Measurements from ENCODE around the gene SEPTIN10.
"Not testable (repeated sequence)": the region's sequence is repeated elsewhere in the genome, so short reads cannot be mapped to it uniquely, and the experiment has no call there.

SEPTIN10 gene

GRCh38 chr2:109645412-109646184 is 31.8 kb upstream of the SEPTIN10 start:
- H3K27ac ChIP-seq (ENCODE audit: low read length), result no peak overlapping the region
- H3K36me3 ChIP-seq (ENCODE audit: control insufficient read depth, low read depth, low read length), result no peaks in the 10 kb centered on the region
- no peak overlapping the region for H3K4me3 ChIP-seq (ENCODE audit: low read length)
- peaks cover 14% of the 10 kb centered on the region for H3K4me1 ChIP-seq (ENCODE audit: control insufficient read depth, low read depth, low read length)
- no peaks in the 10 kb centered on the region for H3K27me3 ChIP-seq (ENCODE audit: control insufficient read depth, insufficient read depth, low read length)
- H3K9ac ChIP-seq (ENCODE audit: low read length), result no peak overlapping the region
- H3K9me3 ChIP-seq (ENCODE audit: control insufficient read depth, low read depth, low read length), result no peaks in the 10 kb centered on the region

GRCh38 chr2:109644571-109645275 is 31.0 kb upstream of the SEPTIN10 start:
- Histone ChIP-seq H3K36me3 (ENCODE audit: control insufficient read depth, low read depth, low read length) (no peaks in the 10 kb centered on the region), H3K4me1 (ENCODE audit: control insufficient read depth, low read depth, low read length) (peaks cover 14% of the 10 kb centered on the region), H3K9ac (ENCODE audit: low read length) (no peak overlapping the region), H3K27me3 (ENCODE audit: control insufficient read depth, insufficient read depth, low read length) (no peaks in the 10 kb centered on the region), H3K4me3 (ENCODE audit: low read length) (no peak overlapping the region), H3K27ac (ENCODE audit: low read length) (no peak overlapping the region), H3K9me3 (ENCODE audit: control insufficient read depth, low read depth, low read length) (no peaks in the 10 kb centered on the region)

- H3K27ac ChIP-seq (ENCODE audit: low read length); H3K9ac ChIP-seq (ENCODE audit: low read length); H3K4me3 ChIP-seq (ENCODE audit: low read length); H3K36me3 ChIP-seq (ENCODE audit: control insufficient read depth, low read depth, low read length); H3K9me3 ChIP-seq (ENCODE audit: control insufficient read depth, low read depth, low read length); H3K27me3 ChIP-seq (ENCODE audit: control insufficient read depth, insufficient read depth, low read length); H3K4me1 ChIP-seq (ENCODE audit: control insufficient read depth, low read depth, low read length): not testable (repeated sequence)
Observed at GRCh38 chr2:109640000-109640399, 26.2 kb upstream of the SEPTIN10 start.

GRCh38 chr2:109638795-109639194 is 25.0 kb upstream of the SEPTIN10 start:
- H3K4me3 ChIP-seq (ENCODE audit: low read length), result no peak overlapping the region
- no peaks in the 10 kb centered on the region for H3K27me3 ChIP-seq (ENCODE audit: control insufficient read depth, insufficient read depth, low read length)
- no peaks in the 10 kb centered on the region for H3K9me3 ChIP-seq (ENCODE audit: control insufficient read depth, low read depth, low read length)
- no peaks in the 10 kb centered on the region for H3K4me1 ChIP-seq (ENCODE audit: control insufficient read depth, low read depth, low read length)
- no peak overlapping the region for H3K27ac ChIP-seq (ENCODE audit: low read length)
- no peaks in the 10 kb centered on the region for H3K36me3 ChIP-seq (ENCODE audit: control insufficient read depth, low read depth, low read length)
- H3K9ac ChIP-seq (ENCODE audit: low read length), result no peak overlapping the region

GRCh38 chr2:109637749-109638570 is 24.2 kb upstream of the SEPTIN10 start:
- H3K9ac ChIP-seq (ENCODE audit: low read length), result no peak overlapping the region
- H3K4me3 ChIP-seq (ENCODE audit: low read length), result no peak overlapping the region
- H3K27ac ChIP-seq (ENCODE audit: low read length), result no peak overlapping the region
- H3K9me3 ChIP-seq (ENCODE audit: control insufficient read depth, low read depth, low read length), result no peaks in the 10 kb centered on the region
- H3K36me3 ChIP-seq (ENCODE audit: control insufficient read depth, low read depth, low read length), result no peaks in the 10 kb centered on the region
- H3K4me1 ChIP-seq (ENCODE audit: control insufficient read depth, low read depth, low read length), result no peaks in the 10 kb centered on the region
- H3K27me3 ChIP-seq (ENCODE audit: control insufficient read depth, insufficient read depth, low read length), result no peaks in the 10 kb centered on the region

GRCh38 chr2:109636317-109636716 is 22.6 kb upstream of the SEPTIN10 start:
- H3K36me3 ChIP-seq (ENCODE audit: control insufficient read depth, low read depth, low read length), result no peaks in the 10 kb centered on the region

GRCh38 chr2:109635426-109636304 is 21.9 kb upstream of the SEPTIN10 start:
- no peaks in the 10 kb centered on the region for H3K4me1 ChIP-seq (ENCODE audit: control insufficient read depth, low read depth, low read length)
- no peak overlapping the region for H3K27ac ChIP-seq (ENCODE audit: low read length)
- no peaks in the 10 kb centered on the region for H3K27me3 ChIP-seq (ENCODE audit: control insufficient read depth, insufficient read depth, low read length)
- H3K9me3 ChIP-seq (ENCODE audit: control insufficient read depth, low read depth, low read length), result no peaks in the 10 kb centered on the region
- no peak overlapping the region for H3K9ac ChIP-seq (ENCODE audit: low read length)
- H3K36me3 ChIP-seq (ENCODE audit: control insufficient read depth, low read depth, low read length), result no peaks in the 10 kb centered on the region
- H3K4me3 ChIP-seq (ENCODE audit: low read length), result no peak overlapping the region

More at GRCh38 chr2:109636317-109636716, 22.6 kb upstream of the SEPTIN10 start:
- no peak overlapping the region for H3K4me3 ChIP-seq (ENCODE audit: low read length)
- H3K27me3 ChIP-seq (ENCODE audit: control insufficient read depth, insufficient read depth, low read length), result no peaks in the 10 kb centered on the region
- H3K27ac ChIP-seq (ENCODE audit: low read length), result no peak overlapping the region
- H3K9ac ChIP-seq (ENCODE audit: low read length), result no peak overlapping the region
- H3K4me1 ChIP-seq (ENCODE audit: control insufficient read depth, low read depth, low read length), result no peaks in the 10 kb centered on the region
- no peaks in the 10 kb centered on the region for H3K9me3 ChIP-seq (ENCODE audit: control insufficient read depth, low read depth, low read length)

GRCh38 chr2:109633284-109633961 is 19.7 kb upstream of the SEPTIN10 start:
- no peak overlapping the region for H3K4me3 ChIP-seq (ENCODE audit: low read length)

GRCh38 chr2:109632158-109632789 is 18.5 kb upstream of the SEPTIN10 start:
- no peaks in the 10 kb centered on the region for H3K36me3 ChIP-seq (ENCODE audit: control insufficient read depth, low read depth, low read length)
- no peaks in the 10 kb centered on the region for H3K27me3 ChIP-seq (ENCODE audit: control insufficient read depth, insufficient read depth, low read length)
- no peak overlapping the region for H3K9ac ChIP-seq (ENCODE audit: low read length)
- no peaks in the 10 kb centered on the region for H3K4me1 ChIP-seq (ENCODE audit: control insufficient read depth, low read depth, low read length)
- no peak overlapping the region for H3K4me3 ChIP-seq (ENCODE audit: low read length)
- no peak overlapping the region for H3K27ac ChIP-seq (ENCODE audit: low read length)
- H3K9me3 ChIP-seq (ENCODE audit: control insufficient read depth, low read depth, low read length), result no peaks in the 10 kb centered on the region

More at GRCh38 chr2:109633284-109633961, 19.7 kb upstream of the SEPTIN10 start:
- H3K27ac ChIP-seq (ENCODE audit: low read length), result no peak overlapping the region
- H3K4me1 ChIP-seq (ENCODE audit: control insufficient read depth, low read depth, low read length), result no peaks in the 10 kb centered on the region
- no peaks in the 10 kb centered on the region for H3K27me3 ChIP-seq (ENCODE audit: control insufficient read depth, insufficient read depth, low read length)
- H3K36me3 ChIP-seq (ENCODE audit: control insufficient read depth, low read depth, low read length), result no peaks in the 10 kb centered on the region
- no peaks in the 10 kb centered on the region for H3K9me3 ChIP-seq (ENCODE audit: control insufficient read depth, low read depth, low read length)
- H3K9ac ChIP-seq (ENCODE audit: low read length), result no peak overlapping the region

- no peaks in the 10 kb centered on the region for H3K36me3 ChIP-seq (ENCODE audit: control insufficient read depth, low read depth, low read length)
- H3K9ac ChIP-seq (ENCODE audit: low read length), result no peak overlapping the region
- no peaks in the 10 kb centered on the region for H3K4me1 ChIP-seq (ENCODE audit: control insufficient read depth, low read depth, low read length)
- H3K27ac ChIP-seq (ENCODE audit: low read length), result no peak overlapping the region
- H3K4me3 ChIP-seq (ENCODE audit: low read length), result no peak overlapping the region
- no peaks in the 10 kb centered on the region for H3K9me3 ChIP-seq (ENCODE audit: control insufficient read depth, low read depth, low read length)
- no peaks in the 10 kb centered on the region for H3K27me3 ChIP-seq (ENCODE audit: control insufficient read depth, insufficient read depth, low read length)
Observed at GRCh38 chr2:109631741-109632140, 18.0 kb upstream of the SEPTIN10 start.

All from iPS-18a (cell line).